Measurements from ENCODE around the gene SLC2A10.
A peak's percentile ranks its signal among the peaks of the same experiment; 100 is the strongest.

Gene SLC2A10

DNA sequence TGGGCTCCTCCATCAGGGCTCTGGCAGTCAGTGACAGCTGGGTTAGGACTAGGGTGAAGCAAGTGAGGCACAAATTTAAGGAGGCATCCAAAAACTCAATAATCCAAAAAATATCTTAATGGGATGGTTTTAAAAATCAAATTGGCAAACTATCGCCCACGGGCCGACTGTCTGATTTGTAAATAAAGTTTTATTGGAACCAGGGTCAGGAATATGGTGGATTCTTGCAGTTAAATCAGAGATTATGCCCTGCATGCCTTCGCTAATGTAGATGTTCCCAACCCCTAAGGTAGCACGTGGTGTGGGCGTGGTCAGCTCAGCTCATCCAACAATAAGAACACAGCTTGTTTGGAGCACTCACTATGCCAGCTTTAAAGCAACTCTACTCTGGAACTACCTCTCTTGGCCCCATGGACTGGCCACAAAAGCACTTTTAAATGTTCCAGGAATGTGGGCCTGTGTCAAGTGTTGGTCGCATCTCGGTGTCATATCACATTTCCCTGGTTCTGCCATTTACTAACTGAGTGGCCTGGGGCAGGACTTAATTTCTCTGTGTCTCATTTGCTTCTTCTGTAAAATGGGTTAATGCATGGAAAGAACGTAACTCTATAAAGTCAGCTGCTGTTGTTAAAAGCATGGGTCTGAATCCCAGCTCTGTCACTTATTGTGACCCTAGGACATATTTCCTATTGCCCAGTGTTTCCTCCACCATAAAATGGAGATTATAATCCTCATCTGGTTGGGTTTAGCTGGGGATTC is 27.2 kb upstream of the SLC2A10 start:
- DNase-seq (ENCODE audit: low spot score): no peak

DNA sequence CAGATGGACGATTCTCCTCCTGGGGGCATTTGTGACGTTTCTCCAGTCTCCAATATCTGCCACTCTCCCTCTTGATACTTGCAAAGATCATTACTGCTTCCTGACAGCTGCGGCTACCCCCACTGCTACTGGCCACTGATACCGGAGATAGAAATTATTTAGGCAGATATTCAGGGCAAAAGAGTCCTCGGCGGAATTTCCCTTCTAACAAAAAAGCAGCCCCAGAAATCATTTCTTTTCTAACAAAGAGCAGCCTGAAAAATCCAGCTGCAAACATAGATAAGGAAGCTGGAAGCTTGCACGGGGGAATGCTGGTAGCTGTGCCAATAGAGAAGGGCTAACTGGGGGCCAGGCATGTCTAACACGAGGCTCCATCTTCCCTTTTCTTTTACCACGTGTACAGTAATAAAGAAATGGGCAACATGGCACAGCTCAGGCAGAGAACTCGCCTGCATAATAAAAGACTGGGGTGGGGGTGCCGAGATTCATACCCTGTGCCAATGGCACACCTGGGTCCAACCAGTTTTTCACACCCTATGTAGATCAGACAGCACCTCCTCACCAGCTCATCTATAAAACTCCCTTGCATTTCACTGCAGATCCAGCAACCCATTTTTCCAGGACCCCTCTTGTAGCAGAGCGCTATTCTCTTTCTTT is 26.3 kb upstream of the SLC2A10 start:
- no peak for DNase-seq (ENCODE audit: low spot score)

DNA sequence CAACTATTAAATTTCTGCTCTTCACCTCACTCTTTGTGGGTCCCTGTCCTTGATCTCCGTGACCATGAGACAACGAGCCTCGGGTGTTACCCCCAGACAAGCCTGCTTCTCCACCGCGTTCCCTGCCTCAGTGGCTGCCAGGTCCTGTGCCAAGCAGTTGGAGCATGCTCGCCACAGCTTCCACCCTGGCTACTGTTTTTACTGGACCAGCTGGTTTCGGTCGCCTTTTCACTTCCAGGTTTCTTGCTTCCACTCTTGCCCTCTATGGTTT is 25.8 kb upstream of the SLC2A10 start:
- no peak for DNase-seq (ENCODE audit: low spot score)

DNA sequence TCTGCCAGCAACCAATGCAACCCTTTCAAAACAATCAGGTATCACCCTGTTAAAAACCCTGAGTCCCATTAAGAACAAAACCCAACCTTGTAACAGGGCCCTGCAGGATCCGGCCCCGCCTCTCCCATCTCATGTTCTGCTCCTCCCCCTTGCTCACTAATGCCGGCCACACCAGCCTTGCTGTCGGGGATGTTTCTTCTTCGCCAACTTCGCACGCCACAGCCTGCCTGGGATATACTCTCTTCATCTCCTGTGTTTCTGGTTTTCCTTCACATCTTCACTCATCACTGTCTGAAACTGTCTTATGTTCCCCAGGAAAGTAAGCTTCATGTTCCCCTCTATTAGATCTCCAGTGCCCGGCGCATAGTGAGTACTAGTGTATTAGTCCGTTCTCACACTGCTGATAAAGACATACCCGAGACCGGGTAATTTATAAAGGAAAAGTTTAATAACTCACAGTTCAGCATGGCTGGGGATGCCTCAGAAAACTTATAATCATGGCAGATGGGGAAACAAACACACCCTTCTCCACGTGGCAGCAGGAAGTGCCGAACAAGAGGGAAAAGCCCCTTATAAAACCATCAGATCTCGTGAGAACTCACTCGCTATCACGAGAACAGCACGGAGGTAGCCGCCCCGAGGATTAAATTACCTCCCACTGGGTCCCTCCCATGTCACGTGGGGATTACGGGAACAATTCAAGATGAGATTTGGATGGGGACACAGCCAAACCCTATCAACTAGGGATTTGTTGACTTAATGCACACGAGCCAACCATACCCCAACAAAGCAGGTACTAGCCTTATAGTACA is 25.3 kb upstream of the SLC2A10 start:
- DNase-seq (ENCODE audit: low spot score): no peak

DNA sequence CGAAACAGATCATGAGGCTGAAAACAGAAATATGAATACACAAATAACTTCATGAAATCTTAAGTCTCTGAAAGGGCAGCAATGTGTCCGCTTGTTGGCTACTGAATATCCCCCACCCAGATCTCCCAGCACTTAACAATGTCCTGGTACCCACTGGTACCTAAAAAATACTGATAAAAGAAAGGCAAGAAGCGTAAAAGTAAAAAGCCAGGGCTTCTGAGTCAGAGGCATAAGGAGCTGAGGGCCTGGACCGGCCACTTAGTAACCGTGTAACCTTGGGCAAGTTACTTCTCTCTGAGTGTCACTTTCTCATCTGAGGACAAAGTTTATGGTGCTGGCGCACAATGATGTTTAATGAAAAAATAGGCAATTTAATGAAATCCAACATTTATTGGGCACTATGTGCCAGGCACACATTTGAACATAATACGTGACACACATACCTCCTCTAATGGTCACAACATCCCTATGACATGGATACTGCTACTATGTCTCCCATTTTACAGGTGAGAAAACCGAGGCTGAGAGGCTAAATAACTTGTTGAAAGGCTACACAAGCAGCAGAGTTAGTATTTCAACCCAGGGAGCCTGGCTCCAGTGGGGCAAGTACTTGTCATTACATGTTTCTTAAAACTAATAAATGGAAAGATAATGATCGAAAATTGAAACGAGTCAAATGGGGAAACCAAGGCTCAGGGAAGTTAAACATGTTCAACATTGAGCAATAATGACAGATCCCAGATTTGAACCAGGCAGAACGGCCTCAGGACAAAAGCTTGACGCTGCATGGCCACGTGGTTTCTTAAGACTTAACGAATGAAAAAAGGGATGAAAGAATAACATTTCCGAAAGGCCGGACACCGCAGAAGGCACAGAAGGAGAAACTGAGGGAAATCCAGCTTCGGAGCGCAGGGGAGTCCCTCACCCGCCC is 21.0 kb upstream of the SLC2A10 start:
- DNase-seq (ENCODE audit: low spot score): no peak

DNA sequence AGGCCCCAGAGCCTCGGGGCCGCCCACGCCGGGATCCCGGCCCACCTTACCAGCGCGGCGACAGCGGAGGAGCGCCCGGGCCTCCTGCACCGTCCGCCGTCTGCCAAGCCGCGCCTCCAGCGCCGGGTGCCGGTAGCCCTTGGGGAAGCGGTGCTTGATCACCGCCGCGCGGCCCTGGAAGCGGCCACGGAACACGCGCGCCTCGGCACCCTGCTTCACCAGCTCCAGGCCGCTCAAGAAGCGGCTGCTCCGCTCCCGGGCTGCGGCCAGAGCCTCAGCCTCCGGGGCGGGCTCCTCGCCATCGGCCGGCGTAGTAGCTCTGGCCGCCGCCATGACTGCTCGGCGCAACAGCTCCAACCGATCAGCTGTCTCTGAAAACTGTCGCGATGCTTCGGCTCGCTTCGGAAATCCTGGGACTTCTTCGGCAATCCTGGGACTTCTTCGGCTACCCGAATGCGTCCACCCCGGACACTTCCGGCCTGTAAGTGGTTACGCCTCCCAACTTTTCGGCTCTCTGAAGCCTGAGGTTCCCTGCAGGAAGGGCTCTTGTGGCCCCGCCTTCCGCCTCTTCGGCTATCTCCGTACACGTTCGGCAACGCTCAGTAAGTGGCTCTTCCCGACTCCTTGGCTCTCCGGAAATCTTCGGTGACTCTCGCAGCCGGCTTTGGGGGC is 20.2 kb upstream of the SLC2A10 start, which contains the start of gene TP53RK:
TSS of gene TP53RK (minus strand) at position 363 of the 672 bp plus-strand sequence. CDS start at position 333, 30 bp downstream.
- DNase-seq (ENCODE audit: low spot score): peak; percentile 88

DNA sequence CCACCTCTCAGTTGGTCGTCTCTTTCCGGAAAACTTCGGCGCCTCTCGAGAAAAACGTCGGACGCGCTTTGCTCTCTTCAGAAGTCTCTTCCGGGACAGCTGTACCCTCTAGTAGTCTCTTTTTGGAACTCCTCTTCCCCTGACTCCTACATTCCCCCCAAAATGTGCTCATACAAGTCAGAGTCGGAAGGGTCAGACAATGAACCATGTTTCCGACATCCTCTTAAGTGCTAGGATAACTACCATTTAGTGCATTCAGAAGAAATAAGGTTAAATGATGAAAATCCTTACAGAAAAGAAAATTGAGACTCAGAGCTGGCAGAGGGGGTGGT is 19.7 kb upstream of the SLC2A10 start:
- no peak for DNase-seq (ENCODE audit: low spot score)

DNA sequence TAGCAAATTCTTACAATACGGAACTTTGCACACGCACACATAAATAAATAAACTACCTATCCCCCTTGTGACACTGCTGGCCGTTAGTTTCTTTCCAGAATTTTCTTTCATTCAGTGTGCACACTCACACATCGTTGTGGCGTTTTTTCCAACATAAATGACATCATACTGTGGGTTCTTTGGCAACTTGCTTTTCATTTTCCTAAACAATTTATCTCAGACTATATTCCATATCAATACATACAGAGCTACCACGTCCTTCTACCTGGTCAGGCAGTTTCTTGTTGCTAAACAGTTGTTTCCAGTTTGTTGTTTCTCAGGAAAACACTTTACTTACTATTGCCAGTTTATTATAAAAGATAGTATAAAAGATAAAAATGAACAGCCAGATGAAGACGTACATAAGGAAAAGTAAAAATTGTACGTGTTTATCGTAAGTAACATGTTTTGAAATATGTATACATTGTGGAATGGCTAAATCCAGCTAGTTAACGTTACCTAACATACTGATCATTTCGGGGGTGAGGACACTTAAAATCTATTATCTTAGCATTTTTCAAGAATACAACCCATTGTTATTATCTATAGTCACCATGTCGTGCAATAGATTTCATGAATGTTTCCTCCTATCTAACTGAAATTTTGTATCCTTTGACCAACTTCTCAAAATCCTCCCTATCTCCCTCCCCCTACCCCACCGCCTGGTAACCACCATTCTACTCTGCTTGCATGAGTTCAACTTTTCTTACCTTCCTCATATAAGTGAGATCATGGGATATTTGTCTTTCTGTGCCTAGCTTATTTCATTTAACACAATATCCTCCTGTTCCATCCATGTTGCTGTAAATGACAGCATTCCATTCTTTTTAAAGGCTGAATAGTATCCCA is 19.0 kb upstream of the SLC2A10 start:
- no peak for DNase-seq (ENCODE audit: low spot score)

DNA sequence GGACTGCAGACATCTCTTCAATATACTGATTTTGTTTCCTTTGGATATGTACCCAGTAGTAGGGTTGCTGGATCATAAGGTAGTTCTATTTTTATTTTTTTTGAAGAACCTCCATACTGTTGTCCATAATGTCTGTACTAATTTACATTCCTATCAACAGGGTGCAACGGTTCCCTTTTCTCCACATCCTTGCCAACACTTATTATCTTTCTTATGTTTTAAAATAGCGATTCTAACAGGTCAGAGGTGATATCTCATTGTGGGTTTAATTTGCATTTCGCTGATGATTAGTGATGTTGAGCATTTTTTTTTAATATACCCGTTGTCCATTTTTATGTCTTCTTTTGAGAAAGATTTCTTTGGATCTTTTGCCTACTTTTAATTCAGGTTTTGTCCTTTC is 18.3 kb upstream of the SLC2A10 start:
- DNase-seq (ENCODE audit: low spot score): no peak

DNA sequence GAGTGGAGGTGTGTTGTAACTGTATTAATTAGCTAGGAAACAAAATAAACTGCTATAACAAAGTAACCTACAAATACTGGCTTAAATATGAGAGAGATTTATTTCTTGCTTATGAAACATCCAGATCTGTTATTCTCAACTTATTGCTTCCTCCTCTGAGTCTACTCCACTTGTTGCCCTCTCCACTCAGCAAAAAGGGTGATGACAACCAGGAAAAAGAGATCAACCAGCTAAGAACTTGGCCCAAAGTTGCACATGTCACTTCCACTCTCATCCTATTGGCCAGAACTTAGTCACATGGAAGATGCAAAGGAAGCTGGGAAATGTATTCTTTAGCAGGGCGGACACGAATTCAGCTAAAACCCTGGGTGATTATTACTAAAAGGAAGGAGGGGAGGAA is 15.0 kb upstream of the SLC2A10 start:
- no peak for DNase-seq (ENCODE audit: low spot score)

DNA sequence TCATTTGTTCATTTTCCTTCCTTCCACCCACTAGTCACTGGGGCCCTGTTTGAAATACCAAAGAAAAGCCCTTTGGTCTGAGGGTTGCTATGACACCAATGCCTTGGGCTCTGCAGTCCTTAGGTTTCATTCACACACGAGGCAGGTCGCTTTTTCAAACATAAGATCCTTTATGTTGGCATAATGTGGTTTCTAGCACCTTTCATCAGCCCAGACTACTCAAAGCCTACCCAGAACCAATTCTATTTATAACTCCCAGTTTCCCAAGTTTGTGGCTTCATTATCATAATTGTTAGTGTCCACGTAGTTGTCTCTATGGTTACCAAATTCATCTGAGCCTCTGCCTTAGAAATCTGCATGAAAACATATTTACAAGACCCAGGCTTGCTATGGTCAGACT is 13.6 kb upstream of the SLC2A10 start:
- DNase-seq (ENCODE audit: low spot score): no peak

DNA sequence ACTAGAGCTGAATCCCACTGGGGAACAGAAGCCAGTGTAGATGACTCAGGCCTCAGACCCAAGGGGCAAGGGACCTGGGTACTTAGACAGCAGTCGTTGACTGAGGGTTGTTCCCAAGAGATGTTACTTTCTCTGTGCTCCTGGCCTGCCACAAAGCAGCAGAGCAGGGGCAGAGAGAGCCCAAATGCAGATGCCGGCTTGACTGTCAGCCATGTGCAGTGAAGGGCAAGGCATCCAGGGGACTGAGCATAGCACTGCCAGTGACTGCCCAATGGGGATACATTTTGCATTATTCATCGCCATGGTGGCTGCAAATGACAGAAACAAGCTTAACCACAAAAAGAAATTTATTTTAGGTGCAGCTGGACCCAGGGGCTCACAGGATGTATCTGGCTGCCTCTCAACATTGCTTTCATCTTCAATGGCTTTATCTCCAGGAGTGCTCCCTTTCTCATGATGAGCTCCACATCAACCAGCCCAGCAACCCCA is 12.6 kb upstream of the SLC2A10 start:
- no peak for DNase-seq (ENCODE audit: low spot score)

DNA sequence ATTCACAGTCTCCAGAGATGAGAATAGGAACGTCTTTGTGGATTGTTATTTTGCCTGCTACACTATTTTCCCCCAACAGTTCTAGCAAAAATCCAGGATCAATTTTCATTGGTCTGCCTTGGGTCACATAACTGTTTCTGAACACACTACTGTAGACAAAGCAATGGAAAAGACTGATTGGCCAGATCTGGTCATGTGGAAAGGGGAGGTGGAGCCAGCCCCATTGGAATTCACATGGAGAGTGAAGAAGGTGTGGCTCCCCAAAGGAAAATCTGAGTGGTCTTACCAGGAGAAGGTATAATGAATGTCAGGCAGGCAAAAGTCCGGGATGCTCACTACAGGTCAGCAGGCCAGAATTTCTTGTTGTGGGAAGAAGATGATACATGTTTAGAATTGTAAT is 10.7 kb upstream of the SLC2A10 start:
- DNase-seq (ENCODE audit: low spot score): no peak

DNA sequence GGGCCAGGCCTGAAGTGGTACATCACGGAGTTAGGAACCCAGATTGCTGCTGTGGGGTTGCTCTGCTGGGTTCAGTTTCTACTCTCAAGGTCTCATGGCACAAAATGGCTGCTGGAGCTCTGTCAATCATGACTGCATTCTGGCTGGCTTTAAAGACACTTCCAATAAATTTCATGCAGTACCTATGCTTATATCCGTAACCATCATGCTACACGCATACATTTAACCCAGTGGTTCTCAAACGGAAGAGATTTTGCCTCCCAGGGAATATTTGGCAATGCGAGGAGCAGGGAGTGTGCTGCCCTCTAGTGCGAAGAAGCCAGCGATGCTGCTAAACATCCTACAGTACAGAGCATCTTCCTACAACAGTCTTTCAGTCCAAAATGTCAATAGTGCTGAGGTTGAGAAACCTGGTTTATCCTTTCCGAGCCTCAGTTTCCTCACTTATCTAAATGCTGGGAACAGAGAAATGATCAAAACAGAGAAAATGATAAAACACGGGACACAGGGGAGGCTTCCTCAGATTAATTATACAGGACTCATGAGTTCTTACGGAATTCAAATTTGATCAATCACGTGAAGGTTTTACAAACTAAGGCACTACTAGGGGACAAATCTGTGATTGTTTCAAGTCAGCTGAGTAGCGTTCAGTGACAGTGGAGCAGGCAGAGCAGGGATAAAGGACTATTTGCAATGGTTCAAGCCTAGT is 9.6 kb upstream of the SLC2A10 start:
- peak; percentile 48 for DNase-seq (ENCODE audit: low spot score)

DNA sequence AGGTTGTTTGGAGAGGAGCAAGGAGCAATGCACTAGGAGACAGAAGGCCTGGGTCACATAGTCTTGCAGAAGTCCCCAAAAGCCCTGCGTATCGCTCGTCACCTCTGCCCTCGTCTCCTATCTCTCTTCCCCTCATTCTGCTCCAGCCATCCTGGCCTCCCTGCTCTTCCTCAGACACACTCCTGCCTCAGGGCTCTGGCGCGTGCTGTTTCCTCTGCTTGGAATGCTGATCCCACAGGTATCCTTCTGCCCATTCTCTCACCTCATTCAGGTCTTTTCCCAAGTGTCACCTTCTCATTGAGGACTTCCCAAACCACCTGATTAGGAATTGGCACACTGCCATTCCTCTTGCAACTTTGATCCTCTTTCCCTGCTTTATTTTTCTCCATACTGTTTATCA is 9.0 kb upstream of the SLC2A10 start:
- DNase-seq (ENCODE audit: low spot score): no peak

DNA sequence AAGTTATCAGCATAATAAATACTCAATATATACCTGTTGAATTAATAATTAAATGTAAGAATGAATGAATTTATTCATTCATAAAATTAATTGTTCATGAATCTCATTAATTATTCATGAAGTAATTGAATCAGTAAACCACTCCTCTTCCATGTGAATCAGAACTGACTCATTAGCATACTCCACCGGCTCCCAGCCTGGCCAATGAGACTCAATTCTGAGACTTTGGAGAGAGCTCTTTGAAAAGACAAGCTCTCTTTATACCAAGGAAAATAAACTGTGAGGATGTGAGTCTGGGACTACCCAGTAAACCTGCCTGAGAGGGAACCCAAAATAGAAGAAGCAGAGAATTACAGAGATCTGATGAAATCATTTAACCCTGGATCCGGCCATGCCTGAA is 8.4 kb upstream of the SLC2A10 start:
- DNase-seq (ENCODE audit: low spot score): no peak

DNA sequence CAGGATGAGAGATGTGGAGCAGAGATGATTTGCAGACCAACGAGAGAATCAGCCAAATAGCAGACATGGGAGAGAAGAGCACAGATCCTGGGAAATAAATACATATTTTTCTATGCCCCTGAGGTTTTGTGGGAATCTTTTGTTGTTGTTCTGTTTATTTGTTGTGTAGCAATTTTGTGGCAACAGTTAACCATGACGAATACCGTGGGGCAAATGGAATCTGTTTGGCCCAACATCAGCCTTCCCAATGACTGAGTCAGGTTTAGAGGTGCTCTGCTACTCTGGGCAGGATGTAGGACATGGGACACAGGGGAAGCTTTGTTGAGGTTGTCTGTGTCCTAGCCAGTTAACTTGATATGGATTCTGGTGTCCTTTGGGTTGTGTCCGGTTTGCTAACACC is 7.9 kb upstream of the SLC2A10 start:
- no peak for DNase-seq (ENCODE audit: low spot score)

DNA sequence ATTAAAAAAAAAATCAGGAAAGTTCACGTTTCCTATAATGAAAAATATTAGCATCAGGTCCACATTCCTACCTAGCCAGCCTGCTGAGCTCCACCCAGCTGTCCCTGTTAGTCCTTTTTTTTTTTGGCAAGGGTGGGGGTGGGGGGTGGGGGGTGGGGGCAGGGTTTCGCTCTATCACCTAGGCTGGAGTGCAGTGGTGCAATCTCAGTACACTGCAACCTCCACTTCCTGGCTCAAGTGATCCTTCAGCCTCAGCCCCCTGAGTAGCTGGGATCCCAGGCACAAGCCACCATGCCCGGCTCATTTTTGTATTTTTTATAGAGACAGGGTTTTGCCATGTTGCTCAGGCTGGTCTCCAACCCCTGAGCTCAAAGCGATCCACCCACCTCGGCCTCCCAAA is 7.5 kb upstream of the SLC2A10 start:
- no peak for DNase-seq (ENCODE audit: low spot score)

DNA sequence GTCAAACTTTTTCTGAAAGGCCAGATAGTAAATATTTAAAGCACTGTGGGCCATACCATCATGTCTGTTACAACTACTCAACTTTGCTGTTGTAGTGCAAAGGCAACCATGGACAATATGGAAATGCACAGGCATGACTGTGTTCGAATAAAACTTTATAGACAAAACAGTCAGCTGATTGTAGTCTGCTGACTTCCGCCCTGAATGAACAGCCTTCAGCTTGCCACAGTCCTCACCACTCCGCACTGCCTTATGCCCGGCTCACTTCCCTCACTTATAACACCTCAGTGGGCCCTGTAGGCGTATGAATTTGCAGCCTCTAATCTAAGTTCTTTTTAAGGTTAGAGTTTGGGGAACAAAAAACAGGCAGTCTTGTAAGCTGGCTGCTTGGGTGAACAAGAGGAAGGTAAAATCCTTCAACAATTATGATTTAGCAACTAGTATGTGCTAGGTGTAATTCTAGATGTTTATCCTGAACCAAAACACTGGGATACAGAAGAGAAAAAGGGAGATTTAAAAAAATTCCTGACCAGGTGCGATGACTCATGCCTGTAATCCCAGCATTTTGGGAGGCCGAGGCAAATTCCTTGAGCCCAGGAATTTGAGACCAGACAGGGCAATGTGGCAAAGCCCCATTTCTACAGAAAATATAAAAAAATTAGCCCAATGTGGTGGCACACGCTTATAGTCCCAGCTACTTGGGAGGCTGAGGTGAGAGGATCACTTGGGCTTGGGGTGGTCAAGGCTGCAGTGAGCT is 6.8 kb upstream of the SLC2A10 start:
- DNase-seq (ENCODE audit: low spot score): no peak
